ENCODE data around the gene STAT6. TPM values are rescaled to one million over a fixed set of nuclear protein-coding genes. Genes with fewer than 3 reads are reported as not detected.

STAT6 gene
- polyA plus RNA-seq, 2 of the 4 experiments (the other 2 are of a cell fraction), result 58.8 to 59.0 TPM

- Histone ChIP-seq H3K27ac (peak overlapping the region in 1 of 2 experiments; percentile 97; a peak in 3 of 6 replicates), H3K4me2 (peak overlapping the region; percentile 90), H3K4me1 (peaks cover 43% of the 10 kb centered on the region; the same call in 2 of the 3 replicates), H3K4me3 (no peak overlapping the region), H3K9me3 (no peaks in the 10 kb centered on the region)
- TF ChIP-seq BCL3 (IDR thresholded peaks at IDR 0.05) (no peak), TFCP2L1 (CRISPR knock-in tag; IDR thresholded peaks at IDR 0.05) (no peak), CBX2 (IDR thresholded peaks at IDR 0.05; ENCODE audit: borderline replicate concordance, low read depth) (no peak), JUN (IDR thresholded peaks at IDR 0.05) (no peak)
- ChIA-PET POLR2A (no interaction called here), CTCF (interaction anchor here (0.9 to 20.0 kb wide), 6 partner anchors 12 to 84 kb away, joined by 3 to 1152 read pairs (median 4); no protein-coding TSS in a partner anchor)
- no peak for DNase-seq (ENCODE audit: low read depth in 1 of 2, low spot score in 1 of 2)
- no peak for FAIRE-seq
- no peak for ATAC-seq
Measured at GRCh38 chr12:57129889-57130288, 18.7 kb upstream of the STAT6 start.

GRCh38 chr12:57129321-57129842 lies 18.2 kb upstream of the STAT6 start:
- peaks cover 43% of the 10 kb centered on the region; the same call in 2 of the 3 replicates for H3K4me1 ChIP-seq
- H3K4me3 ChIP-seq, result peak overlapping the region; percentile 64
- peak overlapping the region; percentile 88 to 97; a peak in 5 of 6 replicates for H3K27ac ChIP-seq
- 34% methylated on average over 8 of the region's 12 CpGs for WGBS (ENCODE audit: missing lambda C conversion rate)
- TF ChIP-seq ZNF302 (CRISPR knock-in tag; IDR thresholded peaks at IDR 0.05) (no peak), RFX5 (IDR thresholded peaks at IDR 0.05) (no peak), SMC3 (IDR thresholded peaks at IDR 0.05) (no peak), TFCP2L1 (CRISPR knock-in tag; IDR thresholded peaks at IDR 0.05) (no peak), RCOR1 (IDR thresholded peaks at IDR 0.05; ENCODE audit: low read depth, low read length) (no peak), EHF (CRISPR knock-in tag; IDR thresholded peaks at IDR 0.05) (no peak), RARB (CRISPR knock-in tag; IDR thresholded peaks at IDR 0.05) (no peak), FOXS1 (CRISPR knock-in tag; IDR thresholded peaks at IDR 0.05) (no peak), CBX8 (IDR thresholded peaks at IDR 0.05) (no peak), CHD4 (IDR thresholded peaks at IDR 0.05; ENCODE audit: borderline replicate concordance) (no peak), HOXA7 (CRISPR knock-in tag; IDR thresholded peaks at IDR 0.05) (no peak), POLR2AphosphoS2 (conservative IDR thresholded peaks at IDR 0.05; ENCODE audit: low read length) (no peak), NR3C1 (IDR thresholded peaks at IDR 0.05) (no peak), ESRRA (IDR thresholded peaks at IDR 0.05; ENCODE audit: borderline replicate concordance, low read length) (no peak), POLR2A (IDR thresholded peaks at IDR 0.05; ENCODE audit: low read length) (no peak), EHMT2 (IDR thresholded peaks at IDR 0.05; ENCODE audit: low read depth) (no peak)
- TF ChIP-seq, protein P1, sequence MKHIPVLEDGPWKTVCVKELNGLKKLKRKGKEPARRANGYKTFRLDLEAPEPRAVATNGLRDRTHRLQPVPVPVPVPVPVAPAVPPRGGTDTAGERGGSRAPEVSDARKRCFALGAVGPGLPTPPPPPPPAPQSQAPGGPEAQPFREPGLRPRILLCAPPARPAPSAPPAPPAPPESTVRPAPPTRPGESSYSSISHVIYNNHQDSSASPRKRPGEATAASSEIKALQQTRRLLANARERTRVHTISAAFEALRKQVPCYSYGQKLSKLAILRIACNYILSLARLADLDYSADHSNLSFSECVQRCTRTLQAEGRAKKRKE (CRISPR knock-in tag; IDR thresholded peaks at IDR 0.05; ENCODE audit: low read depth), result no peak
- TF ChIP-seq, protein P2, sequence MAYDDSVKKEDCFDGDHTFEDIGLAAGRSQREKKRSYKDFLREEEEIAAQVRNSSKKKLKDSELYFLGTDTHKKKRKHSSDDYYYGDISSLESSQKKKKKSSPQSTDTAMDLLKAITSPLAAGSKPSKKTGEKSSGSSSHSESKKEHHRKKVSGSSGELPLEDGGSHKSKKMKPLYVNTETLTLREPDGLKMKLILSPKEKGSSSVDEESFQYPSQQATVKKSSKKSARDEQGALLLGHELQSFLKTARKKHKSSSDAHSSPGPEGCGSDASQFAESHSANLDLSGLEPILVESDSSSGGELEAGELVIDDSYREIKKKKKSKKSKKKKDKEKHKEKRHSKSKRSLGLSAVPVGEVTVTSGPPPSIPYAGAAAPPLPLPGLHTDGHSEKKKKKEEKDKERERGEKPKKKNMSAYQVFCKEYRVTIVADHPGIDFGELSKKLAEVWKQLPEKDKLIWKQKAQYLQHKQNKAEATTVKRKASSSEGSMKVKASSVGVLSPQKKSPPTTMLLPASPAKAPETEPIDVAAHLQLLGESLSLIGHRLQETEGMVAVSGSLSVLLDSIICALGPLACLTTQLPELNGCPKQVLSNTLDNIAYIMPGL (CRISPR knock-in tag; IDR thresholded peaks at IDR 0.05; ENCODE audit: borderline replicate concordance), result no peak
- ChIA-PET POLR2A (no interaction called here), CTCF (interaction anchor here (0.9 to 20.0 kb wide), 7 partner anchors 18 to 142 kb away, joined by 3 to 1152 read pairs (median 4); partner anchors contain the start of gene STAT6)
- FAIRE-seq, result no peak
- no peak for DNase-seq (ENCODE audit: low read depth in 1 of 2, low spot score in 1 of 2)
- ATAC-seq, result no peak
- H3K4me2 ChIP-seq, result peak overlapping the region; percentile 90
- H3K9me3 ChIP-seq, result no peaks in the 10 kb centered on the region

Measured in A549 (cell line).